Stimulated activated CD4-positive, alpha-beta T cell treated with anti-CD3 and anti-CD28 coated beads, Interleukin-2, amount 100 ng/mL, for 4 hours (primary cell): ENCODE measurements around the gene RAD51D.
"Not testable (repeated sequence)": the region's sequence is repeated elsewhere in the genome, so short reads cannot be mapped to it uniquely, and the experiment has no call there.

Experiments used
- DNase-seq: peaks from one replicate; pipeline ENCODE4 v3.0.0-alpha.2; 2020; ENCODE audit warnings: low read depth

Gene RAD51D

GRCh38 chr17:35119370-35120165 lies at the start of gene RAD51D:
TSS of gene RAD51D (minus strand) at chr17:35119860. CDS start at chr17:35119613, 247 bp downstream.
- DNase-seq = peak; percentile 64

- DNase-seq = no peak
These were observed 48.0 kb upstream of the RAD51D start for GRCh38 chr17:35167666-35168065.

DNA sequence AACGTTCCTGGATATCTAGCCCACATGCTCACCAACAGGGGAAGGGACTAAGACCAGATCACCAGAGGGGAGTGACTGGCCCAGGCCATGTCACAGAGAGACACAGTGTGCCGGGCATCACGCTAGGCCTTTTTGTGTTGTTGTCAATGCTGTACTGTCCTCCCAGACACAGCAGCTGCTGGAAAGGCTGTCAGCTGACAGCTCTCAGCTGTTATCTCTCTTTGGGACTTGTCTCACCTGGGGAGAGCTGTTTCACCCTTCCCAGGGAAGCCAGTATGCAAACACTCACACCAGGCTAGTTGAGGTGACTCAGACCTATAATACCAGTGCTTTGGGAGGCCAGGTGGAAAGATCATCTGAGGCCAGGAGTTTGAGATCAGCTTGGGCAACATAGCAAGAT lies 47.4 kb upstream of the RAD51D start:
- no peak for DNase-seq

DNA sequence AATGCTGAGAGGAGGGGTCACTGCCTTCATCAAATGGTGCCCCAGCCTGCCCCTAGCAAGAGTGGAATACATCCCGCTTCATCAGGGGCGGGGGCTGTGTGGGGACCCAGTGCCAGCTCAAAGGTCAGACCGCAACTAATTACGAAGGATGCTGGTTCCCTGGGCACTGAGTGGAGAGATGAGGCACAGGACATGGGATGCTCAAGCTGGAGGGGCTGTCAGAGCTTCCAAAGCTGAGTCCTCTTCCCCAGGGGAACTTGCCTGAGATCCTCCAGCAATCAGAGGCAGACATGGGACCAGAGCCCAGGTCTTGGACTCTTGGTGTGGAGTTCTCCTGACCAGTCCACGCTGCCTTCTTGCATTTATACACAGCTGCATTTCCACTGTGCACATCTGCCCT lies 46.9 kb upstream of the RAD51D start:
- no peak for DNase-seq

DNA sequence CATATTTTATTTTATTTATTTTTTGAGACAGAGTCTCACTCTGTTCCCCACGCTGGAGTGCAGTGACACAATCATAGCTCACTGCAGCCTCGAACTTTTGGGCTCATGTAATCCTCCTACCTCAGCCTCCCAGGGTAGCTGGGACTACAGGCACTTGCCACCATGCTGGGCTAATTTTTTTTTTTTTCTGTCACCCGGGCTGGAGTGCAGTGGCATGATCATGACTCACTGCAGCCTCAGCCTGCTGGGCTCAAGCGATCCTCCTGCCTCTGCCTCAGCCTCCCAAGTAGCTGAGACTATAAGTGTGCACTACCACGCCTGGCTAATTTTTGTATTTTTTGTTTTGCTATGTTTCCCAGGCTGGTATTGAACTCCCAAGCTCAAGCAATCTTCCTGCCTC lies 45.1 kb upstream of the RAD51D start:
- DNase-seq = no peak

- DNase-seq = no peak
These were observed 44.2 kb upstream of the RAD51D start for GRCh38 chr17:35163886-35164285.

DNA sequence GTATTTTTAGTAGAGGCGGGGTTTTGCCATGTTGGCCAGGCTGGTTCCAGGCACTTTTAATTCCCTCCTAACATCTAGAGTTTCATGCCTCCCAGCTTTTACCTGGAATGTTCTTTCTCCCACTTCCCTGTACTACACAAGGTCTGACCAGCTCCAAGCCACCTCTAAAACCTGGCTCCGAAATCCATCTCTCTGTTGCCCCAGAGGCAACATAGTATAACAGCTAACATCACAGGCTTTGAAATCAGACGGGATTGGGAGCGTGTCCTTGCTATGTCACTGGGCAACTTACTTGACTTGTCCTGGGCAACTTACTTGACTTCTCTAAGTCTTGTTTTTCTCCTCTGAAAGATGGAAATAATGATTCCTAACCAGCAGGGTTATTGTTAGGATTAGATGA lies 43.1 kb upstream of the RAD51D start:
- DNase-seq = no peak

- DNase-seq = no peak
These were observed 41.7 kb upstream of the RAD51D start for GRCh38 chr17:35161281-35161761.

DNA sequence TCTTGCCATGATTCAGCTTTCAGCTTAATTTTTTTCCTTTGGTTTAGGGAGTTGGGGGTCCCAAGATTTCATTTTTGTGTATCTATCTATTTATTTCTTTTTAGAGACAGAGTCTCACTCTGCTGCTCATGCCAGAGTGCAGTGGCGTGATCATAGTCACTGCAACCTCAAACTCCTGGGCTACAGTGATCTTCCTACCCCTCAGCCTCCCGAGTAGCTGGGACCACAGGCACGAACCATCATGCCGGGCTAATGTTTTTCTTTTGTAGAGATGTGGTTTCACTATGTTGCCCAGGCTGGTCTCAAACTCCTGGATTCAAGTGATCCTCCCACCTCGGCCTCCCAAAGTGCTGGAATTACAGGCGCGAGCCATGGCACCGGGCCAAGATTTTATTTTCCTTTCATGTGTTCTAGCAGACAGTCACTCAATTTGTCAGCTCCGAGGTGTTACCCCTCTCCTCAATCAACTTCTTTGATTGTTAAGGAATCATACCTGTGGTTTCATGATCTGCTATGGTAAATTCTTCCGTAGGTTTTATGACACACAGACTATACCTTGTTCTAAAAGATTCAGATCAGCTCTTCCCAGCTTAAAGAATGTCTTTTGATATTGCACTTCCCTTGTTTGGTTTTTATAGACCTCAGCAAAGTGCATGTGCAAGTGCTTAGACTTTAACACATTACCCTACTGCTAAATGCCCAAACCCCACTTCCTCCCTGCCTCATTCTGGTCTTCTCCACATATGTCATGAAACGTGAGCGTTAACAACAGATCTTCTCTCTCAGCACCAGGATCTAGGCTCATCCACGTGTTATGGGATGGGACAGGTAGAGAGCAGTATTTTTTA lies 40.9 kb upstream of the RAD51D start:
- DNase-seq = peak; percentile 31

DNA sequence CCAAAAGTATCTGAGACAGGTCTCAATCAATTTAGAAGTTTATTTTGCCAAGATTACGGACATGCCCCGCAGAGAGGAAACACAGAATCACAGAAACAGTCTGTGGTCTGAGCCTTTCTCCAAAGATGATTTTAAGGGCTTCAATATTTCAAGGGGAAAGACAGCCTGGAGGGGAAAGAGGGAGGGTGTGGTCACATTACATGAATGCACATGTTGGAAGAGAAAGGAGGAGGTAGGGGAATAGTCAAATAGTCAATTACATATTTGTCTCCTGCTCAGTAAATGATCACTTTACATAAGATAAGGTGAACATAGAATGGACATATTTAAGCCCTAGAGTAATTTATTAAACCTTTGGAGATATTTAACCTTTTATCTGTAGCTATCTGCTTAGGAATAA lies 40.3 kb upstream of the RAD51D start:
- DNase-seq = no peak

GRCh38 chr17:35155246-35155645 lies 35.6 kb upstream of the RAD51D start:
- DNase-seq = no peak

- no peak for DNase-seq
These were observed 34.8 kb upstream of the RAD51D start for GRCh38 chr17:35154196-35155165.

GRCh38 chr17:35152421-35153140 lies 32.9 kb upstream of the RAD51D start:
- no peak for DNase-seq

GRCh38 chr17:35151080-35151479 lies 31.4 kb upstream of the RAD51D start:
- not testable (repeated sequence) for DNase-seq

DNA sequence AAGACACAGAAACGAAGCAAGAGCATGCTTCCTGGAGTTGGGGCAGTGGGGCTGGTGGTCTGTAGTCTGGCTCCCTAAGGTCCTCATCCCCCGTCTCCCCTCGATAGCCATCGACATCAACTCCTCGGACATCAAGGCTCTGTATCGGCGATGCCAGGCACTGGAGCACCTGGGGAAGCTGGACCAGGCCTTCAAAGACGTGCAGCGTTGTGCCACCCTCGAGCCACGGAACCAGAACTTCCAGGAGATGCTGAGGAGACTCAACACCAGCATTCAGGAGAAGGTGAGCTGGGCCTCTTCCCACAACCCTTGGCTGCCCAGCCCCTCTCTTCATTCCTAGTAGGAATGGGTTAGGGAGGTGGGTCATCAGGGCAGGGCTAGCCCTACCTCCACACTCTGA lies 30.3 kb upstream of the RAD51D start:
- no peak for DNase-seq

- DNase-seq = no peak
These were observed 28.5 kb upstream of the RAD51D start for GRCh38 chr17:35148144-35148543.

DNA sequence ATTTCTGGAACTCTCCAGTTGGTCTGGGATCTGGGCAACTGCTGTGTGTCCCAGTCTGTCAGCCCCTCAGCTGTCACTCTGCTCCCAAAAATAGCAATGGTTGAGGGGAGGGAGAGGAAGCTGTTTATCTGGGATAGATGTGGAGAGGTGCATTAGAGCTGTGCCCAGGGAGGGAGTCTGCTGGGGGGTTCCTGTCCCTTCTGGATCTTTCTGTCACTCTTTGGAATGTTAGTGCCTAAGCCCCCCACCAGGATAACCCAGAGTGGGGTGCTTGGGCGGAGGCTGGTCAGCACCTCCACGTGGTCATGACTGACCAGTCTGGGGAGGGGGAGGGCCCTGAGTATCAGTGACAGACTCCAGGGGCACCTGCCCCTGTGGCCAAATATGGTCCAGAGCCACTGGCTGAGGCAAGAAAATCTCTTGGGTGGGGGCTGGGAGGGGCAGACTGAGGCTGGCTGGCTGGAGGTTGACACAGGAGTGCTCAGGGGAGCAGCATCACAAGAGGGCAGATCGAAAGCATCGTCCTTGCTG lies 27.8 kb upstream of the RAD51D start, which contains the start of gene UNC45B:
TSS of gene UNC45B (plus strand) at position 443 of the 531 bp plus-strand sequence. CDS start 447 bp downstream, outside the sequence.
- no peak for DNase-seq

- no peak for DNase-seq
These were observed 26.7 kb upstream of the RAD51D start for GRCh38 chr17:35146214-35146833.

DNA sequence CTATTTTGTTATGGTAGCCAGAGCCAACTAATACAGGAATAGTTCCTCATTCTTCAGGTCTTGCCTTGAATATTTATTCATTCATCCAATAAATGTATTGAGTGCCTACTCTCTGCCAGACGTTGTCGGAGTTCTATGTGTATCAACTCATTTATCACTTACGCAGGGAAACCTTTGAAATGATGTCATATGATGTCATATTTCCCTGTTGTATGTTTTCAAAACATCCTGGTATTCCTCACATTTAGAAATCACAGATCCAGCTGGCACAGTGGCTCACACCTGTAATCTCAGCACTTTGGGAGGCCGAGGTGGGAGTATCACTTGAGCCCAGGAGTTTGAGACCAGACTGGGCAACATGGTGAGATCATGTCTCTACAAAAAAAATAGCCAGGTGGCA lies 25.2 kb upstream of the RAD51D start:
- DNase-seq = no peak

- no peak for DNase-seq
These were observed 22.8 kb upstream of the RAD51D start for GRCh38 chr17:35142467-35142796.
